Neuronal stem cell (in vitro differentiated cells): ENCODE data around the gene ZNF107.

ENCODE experiments used
- DNase-seq: peaks from one replicate; pipeline ENCODE4 v3.0.0-alpha.2; 2013; ENCODE audit warnings: low spot score
- H2AFZ ChIP-seq: one replicate; pipeline ENCODE4 v1.6.1; 2013; ENCODE audit warnings: mild to moderate bottlenecking, low read length, inconsistent platforms
- H2AK5ac ChIP-seq: 2 replicates; pipeline ENCODE4 v1.6.1; 2013; ENCODE audit warnings: low read depth, mild to moderate bottlenecking, inconsistent platforms, low read length, moderate library complexity, mixed read lengths
- H2BK120ac ChIP-seq: 2 replicates; pipeline ENCODE4 v1.6.1; 2013; ENCODE audit warnings: low read depth, mild to moderate bottlenecking, inconsistent platforms, low read length, moderate library complexity, mixed read lengths
- H2BK12ac ChIP-seq: one replicate; pipeline ENCODE4 v1.6.1; 2013; ENCODE audit warnings: low read length, inconsistent platforms
- H2BK15ac ChIP-seq: 2 replicates; pipeline ENCODE4 v1.6.1; 2013; ENCODE audit warnings: mild to moderate bottlenecking, low read length, inconsistent platforms, mixed read lengths
- H2BK5ac ChIP-seq: one replicate; pipeline ENCODE4 v1.6.1; 2013; ENCODE audit warnings: inconsistent platforms, mild to moderate bottlenecking, low read length, moderate library complexity
- H3K14ac ChIP-seq: one replicate; pipeline ENCODE4 v1.6.1; 2013; ENCODE audit warnings: low read length, inconsistent platforms
- H3K18ac ChIP-seq: 2 replicates; pipeline ENCODE4 v1.6.1; 2013; ENCODE audit warnings: low read length, inconsistent platforms
- H3K23ac ChIP-seq: 2 replicates; pipeline ENCODE4 v1.6.1; 2013; ENCODE audit warnings: low read depth, mild to moderate bottlenecking, mixed read lengths, low read length, inconsistent platforms; ENCODE audit not compliant: poor library complexity
- H3K27ac ChIP-seq: replicated peaks from 3 replicates; pipeline ENCODE4 v1.5.1; 2013; ENCODE audit warnings: low read length, inconsistent platforms
- H3K27me3 ChIP-seq, 3 experiments: 2 replicates each; pipeline ENCODE4 v1.6.1; 2013; ENCODE audit warnings: low read length in 3 of 3, mild to moderate bottlenecking in 2 of 3, inconsistent platforms in 1 of 3, low read depth in 1 of 3, mixed read lengths in 1 of 3, moderate library complexity in 1 of 3; ENCODE audit not compliant: control insufficient read depth in 3 of 3, insufficient read depth in 3 of 3
- H3K36me3 ChIP-seq, 2 donors: replicated peaks in 1 of 2; 2 replicates each; pipeline ENCODE4 v1.6.1; 2013; ENCODE audit warnings: low read length in 2 of 2; ENCODE audit not compliant: control insufficient read depth in 2 of 2, insufficient read depth in 2 of 2
- H3K4ac ChIP-seq: 2 replicates; pipeline ENCODE4 v1.6.1; 2013; ENCODE audit warnings: inconsistent platforms, mild to moderate bottlenecking, low read length, moderate library complexity
- H3K4me1 ChIP-seq, 2 donors: 1 replicate in 1 of 2; 2 replicates in 1 of 2; pipeline ENCODE4 v1.6.1; 2013; ENCODE audit warnings: low read length in 2 of 2, low read depth in 1 of 2; ENCODE audit not compliant: control insufficient read depth in 2 of 2, insufficient read depth in 1 of 2
- H3K4me2 ChIP-seq: one replicate; pipeline ENCODE4 v1.6.1; 2013; ENCODE audit warnings: mild to moderate bottlenecking, low read length, inconsistent platforms; ENCODE audit not compliant: insufficient read depth, poor library complexity, severe bottlenecking
- H3K4me3 ChIP-seq, 2 donors: 2 replicates each; pipeline ENCODE4 v1.5.1; 2013; ENCODE audit warnings: low read length in 2 of 2, mild to moderate bottlenecking in 2 of 2, inconsistent platforms in 1 of 2, moderate library complexity in 1 of 2
- H3K79me1 ChIP-seq: one replicate; pipeline ENCODE4 v1.6.1; 2013; ENCODE audit warnings: low read depth, mild to moderate bottlenecking, inconsistent platforms, low read length, moderate library complexity
- H3K9ac ChIP-seq: one replicate; pipeline ENCODE4 v1.6.1; 2013; ENCODE audit warnings: mild to moderate bottlenecking, low read depth, low read length, inconsistent platforms; ENCODE audit not compliant: poor library complexity
- H3K9me3 ChIP-seq, 2 donors: replicated peaks in 1 of 2; 2 replicates each; pipeline versions ENCODE3 to v1.6.1; 2013; ENCODE audit warnings: low read length in 2 of 2, mild to moderate bottlenecking in 2 of 2, inconsistent platforms in 1 of 2, low read depth in 1 of 2, mixed read lengths in 1 of 2, moderate library complexity in 1 of 2; ENCODE audit not compliant: control insufficient read depth in 2 of 2, insufficient read depth in 1 of 2
- H4K8ac ChIP-seq: one replicate; pipeline ENCODE4 v1.6.1; 2013; ENCODE audit warnings: low read depth, mild to moderate bottlenecking, inconsistent platforms, low read length, moderate library complexity
- H4K91ac ChIP-seq: one replicate; pipeline ENCODE4 v1.6.1; 2013; ENCODE audit warnings: low read length, low read depth, mild to moderate bottlenecking, inconsistent platforms; ENCODE audit not compliant: poor library complexity
- WGBS, 2 donors: extraction: QIAGEN DNeasy Blood & Tissue Kit; methylation state at CpG; one replicate each; pipeline ENCODE4 v1.1.7; 2013; ENCODE audit warnings: missing lambda C conversion rate in 2 of 2, mixed read lengths in 1 of 2; ENCODE audit not compliant: insufficient read length in 2 of 2, insufficient replicate concordance in 1 of 2; ENCODE audit errors: extremely low coverage in 2 of 2; 5-methylcytosine and 5-hydroxymethylcytosine counted together

The ZNF107 gene

DNA sequence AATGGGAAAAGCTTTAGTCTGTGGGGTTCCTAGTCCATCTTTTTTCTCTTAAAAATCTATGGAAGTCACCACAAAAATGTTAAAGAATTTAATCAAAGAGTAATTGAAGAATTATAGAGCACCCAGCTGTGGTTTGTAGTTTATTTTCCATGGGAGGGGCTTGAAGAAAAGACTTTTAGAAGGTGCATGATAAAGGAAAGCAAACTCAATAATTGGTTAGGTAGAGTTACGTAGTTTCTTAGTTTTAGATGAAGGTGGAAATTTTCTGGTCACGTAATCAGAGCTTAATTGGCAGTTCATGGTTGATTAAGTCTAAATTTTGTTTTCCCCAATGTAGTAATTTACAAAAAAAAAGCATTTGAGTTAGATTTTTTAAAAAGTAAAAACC is 724 bp downstream of the ZNF107 start:
- WGBS, 2 donors: no CpG with 5 or more reads among the region's 2 CpGs
- H2BK120ac ChIP-seq: no peak overlapping the region
- peaks cover 7 to 40% of the 10 kb centered on the region in 2 donors for H3K36me3 ChIP-seq
- H3K14ac ChIP-seq: no peak overlapping the region
- H2BK15ac ChIP-seq: no peak overlapping the region
- H3K23ac ChIP-seq: no peak overlapping the region
- no peak overlapping the region for H4K91ac ChIP-seq
- no peak overlapping the region for H3K18ac ChIP-seq
- H2BK12ac ChIP-seq: no peak overlapping the region
- peaks cover 1% of the 10 kb centered on the region for H3K79me1 ChIP-seq
- H3K27ac ChIP-seq: peak overlapping the region; percentile 92
- H3K4ac ChIP-seq: no peak overlapping the region
- H3K4me3 ChIP-seq: peak overlapping the region; percentile 78 to 99
- H2AFZ ChIP-seq: peak overlapping the region; percentile 86
- H3K4me1 ChIP-seq: peaks cover 0 to 4% of the 10 kb centered on the region in 2 donors
- peak overlapping the region; percentile 48 for H3K4me2 ChIP-seq
- no peaks in the 10 kb centered on the region for H3K27me3 ChIP-seq
- no peak for DNase-seq
- H3K9me3 ChIP-seq: peaks cover 0 to 37% of the 10 kb centered on the region in 2 donors
- H2AK5ac ChIP-seq: no peak overlapping the region
- no peak overlapping the region for H3K9ac ChIP-seq
- no peak overlapping the region for H2BK5ac ChIP-seq
- H4K8ac ChIP-seq: no peak overlapping the region

DNA sequence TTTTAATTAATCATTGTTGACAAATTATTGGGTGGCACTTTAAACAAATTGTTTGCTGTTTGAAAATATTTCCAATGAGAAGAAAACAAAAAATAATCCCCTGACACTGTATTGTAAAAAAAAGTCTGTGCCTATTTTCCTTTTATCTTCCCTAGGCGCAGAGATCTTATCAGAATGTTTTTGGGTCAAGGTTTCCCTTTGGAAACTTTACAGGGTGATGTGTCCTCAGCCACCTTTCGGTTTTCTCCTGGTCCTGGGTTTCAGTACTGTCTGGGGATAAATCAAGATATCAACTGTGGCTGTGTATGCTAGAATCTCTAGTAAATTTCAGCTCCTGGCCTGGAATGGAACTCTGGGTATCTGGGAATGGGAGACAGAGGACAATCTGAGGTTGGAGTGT is 1.4 kb downstream of the ZNF107 start:
- DNase-seq: no peak
- Histone ChIP-seq H2BK12ac (no peak overlapping the region), H3K27ac (no peak overlapping the region), H2BK120ac (no peak overlapping the region), H3K14ac (no peak overlapping the region), H3K4me3 (peak overlapping the region in 1 of 2 donors; percentile 78), H3K36me3 (peaks cover 8 to 46% of the 10 kb centered on the region in 2 donors), H3K4me1 (peaks cover 0 to 4% of the 10 kb centered on the region in 2 donors), H3K4ac (no peak overlapping the region), H2BK15ac (no peak overlapping the region), H2BK5ac (no peak overlapping the region), H3K18ac (no peak overlapping the region), H4K91ac (no peak overlapping the region), H3K4me2 (no peak overlapping the region), H3K27me3 (no peaks in the 10 kb centered on the region), H3K79me1 (peaks cover 1% of the 10 kb centered on the region), H3K9me3 (peaks cover 0 to 41% of the 10 kb centered on the region in 2 donors), H3K23ac (no peak overlapping the region), H2AK5ac (no peak overlapping the region), H3K9ac (no peak overlapping the region), H2AFZ (no peak overlapping the region), H4K8ac (no peak overlapping the region)
- WGBS, 2 donors: no CpG with 5 or more reads among the region's 2 CpGs

DNA sequence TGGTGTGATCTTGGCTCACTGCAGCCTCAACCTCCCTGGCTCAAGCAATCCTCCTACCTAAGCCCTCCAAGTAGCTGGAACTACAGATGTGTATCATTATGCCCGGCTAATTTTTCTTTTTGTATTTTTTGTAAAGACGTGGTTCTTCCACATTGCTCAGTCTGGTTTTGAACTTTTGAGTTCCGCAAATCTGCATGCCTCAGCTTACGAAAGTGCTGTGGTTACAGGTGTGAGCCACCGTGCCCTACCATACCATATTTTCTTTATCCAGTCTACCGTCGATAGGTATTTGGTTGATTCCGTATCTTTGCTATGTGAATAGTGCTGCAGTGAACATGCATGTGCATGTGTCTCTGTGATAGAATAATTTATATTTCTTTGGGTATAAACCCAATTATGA is 6.5 kb downstream of the ZNF107 start:
- no peak overlapping the region for H3K4me3 ChIP-seq
- no peak overlapping the region for H3K18ac ChIP-seq
- no peak overlapping the region for H2AK5ac ChIP-seq
- peaks cover 11 to 50% of the 10 kb centered on the region in 2 donors for H3K36me3 ChIP-seq
- no CpG with 5 or more reads among the region's 8 CpGs for WGBS, 2 donors
- no peak overlapping the region for H2BK15ac ChIP-seq
- DNase-seq: no peak
- H3K79me1 ChIP-seq: peaks cover 1% of the 10 kb centered on the region
- no peak overlapping the region for H2BK12ac ChIP-seq
- H3K14ac ChIP-seq: no peak overlapping the region
- H2BK5ac ChIP-seq: no peak overlapping the region
- no peak overlapping the region for H4K8ac ChIP-seq
- H3K4me1 ChIP-seq: peaks cover 0 to 2% of the 10 kb centered on the region in 2 donors
- H3K4me2 ChIP-seq: no peak overlapping the region
- no peak overlapping the region for H3K9ac ChIP-seq
- no peak overlapping the region for H3K27ac ChIP-seq
- H2BK120ac ChIP-seq: no peak overlapping the region
- H3K23ac ChIP-seq: no peak overlapping the region
- no peak overlapping the region for H3K4ac ChIP-seq
- H4K91ac ChIP-seq: no peak overlapping the region
- no peaks in the 10 kb centered on the region for H3K27me3 ChIP-seq
- H3K9me3 ChIP-seq: peaks cover 2 to 79% of the 10 kb centered on the region in 2 donors
- H2AFZ ChIP-seq: no peak overlapping the region

DNA sequence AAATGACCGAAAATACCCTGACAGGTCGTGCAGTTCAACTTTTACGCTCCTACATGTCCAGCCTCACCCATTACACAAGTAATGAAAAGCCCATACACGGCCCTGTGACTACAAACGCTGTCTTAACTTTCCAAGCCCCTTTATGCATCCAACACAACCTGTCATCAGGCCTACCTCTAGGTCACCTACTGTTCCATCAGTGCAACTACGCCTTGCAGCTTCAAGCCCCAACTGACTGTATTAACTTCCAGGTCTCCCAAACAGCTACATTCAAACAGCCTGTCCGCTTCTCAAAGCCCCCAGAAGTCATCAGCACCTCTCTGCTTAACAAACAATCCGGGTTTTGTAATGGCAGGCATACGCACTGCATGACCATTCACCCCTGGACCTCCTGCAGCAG is 19.2 kb downstream of the ZNF107 start:
- DNase-seq: no peak
- Histone ChIP-seq H3K18ac (no peak overlapping the region), H2AFZ (no peak overlapping the region), H3K4me2 (no peak overlapping the region), H4K91ac (no peak overlapping the region), H3K4me1 (no peaks in the 10 kb centered on the region), H4K8ac (no peak overlapping the region), H2AK5ac (no peak overlapping the region), H3K36me3 (peaks cover 46 to 99% of the 10 kb centered on the region in 2 donors), H2BK120ac (no peak overlapping the region), H3K4me3 (no peak overlapping the region), H3K27me3 (no peaks in the 10 kb centered on the region), H3K9me3 (peaks cover 19 to 91% of the 10 kb centered on the region in 2 donors), H2BK15ac (no peak overlapping the region), H3K9ac (no peak overlapping the region), H2BK5ac (no peak overlapping the region), H2BK12ac (no peak overlapping the region), H3K27ac (no peak overlapping the region), H3K23ac (no peak overlapping the region), H3K79me1 (peaks cover 11% of the 10 kb centered on the region), H3K14ac (no peak overlapping the region), H3K4ac (no peak overlapping the region)
- WGBS, 2 donors: no CpG with 5 or more reads among the region's 9 CpGs
